HepG2 (cell line): ENCODE results near the gene CFAP46. TPM values are rescaled to one million over a fixed set of nuclear protein-coding genes. Genes with fewer than 3 reads are reported as not detected.

Experiments
- ASH2L ChIP-seq: fragments of 300-600, 200-600 bp; sonication (generic); IDR thresholded peaks from 2 replicates; pipeline ENCODE4 v1.7.0; 2017; ENCODE audit warnings: low read depth, mild to moderate bottlenecking, moderate library complexity, mixed read lengths, low read length; ENCODE audit not compliant: insufficient read length
- BRD4 ChIP-seq: sonication (generic); formaldehyde crosslinking; IDR thresholded peaks from 2 replicates; pipeline ENCODE4 v1.4.0; 2020; ENCODE audit warnings: missing genetic modification reagents
- KMT2A ChIP-seq: sonication (generic); formaldehyde crosslinking; IDR thresholded peaks from 2 replicates; pipeline ENCODE4 v1.4.0; 2020; ENCODE audit warnings: missing genetic modification reagents
- RELA ChIP-seq: sonication (generic); formaldehyde crosslinking; IDR thresholded peaks from 2 replicates; pipeline ENCODE4 v1.4.0; 2020; ENCODE audit warnings: missing genetic modification reagents
- STAT5B ChIP-seq: sonication (generic); formaldehyde crosslinking; IDR thresholded peaks from 2 replicates; pipeline ENCODE4 v1.4.0; 2020; ENCODE audit warnings: missing genetic modification reagents
- ZEB1 ChIP-seq: IDR thresholded peaks from 2 replicates; pipeline ENCODE4 v1.6.1; 2012; ENCODE audit warnings: mild to moderate bottlenecking, low read depth, inconsistent platforms; ENCODE audit not compliant: insufficient replicate concordance
- ZNF547 ChIP-seq: sonication (generic); formaldehyde crosslinking; IDR thresholded peaks from 2 replicates; pipeline ENCODE4 v1.5.1; 2020; ENCODE audit warnings: mild to moderate bottlenecking, missing genetic modification reagents
- ZNF558 ChIP-seq: sonication (generic); formaldehyde crosslinking; IDR thresholded peaks from 2 replicates; pipeline ENCODE4 v1.9.0; 2022; ENCODE audit warnings: mild to moderate bottlenecking, missing genetic modification reagents, borderline replicate concordance
- ZNF577 ChIP-seq: sonication (generic); formaldehyde crosslinking; IDR thresholded peaks from 2 replicates; pipeline ENCODE4 v1.4.0; 2020; ENCODE audit warnings: mild to moderate bottlenecking, low read depth, missing genetic modification reagents, borderline replicate concordance
- ZSCAN9 ChIP-seq: IDR thresholded peaks from 2 replicates; pipeline ENCODE4 v1.6.1; 2016; ENCODE audit warnings: borderline replicate concordance
- polyA plus RNA-seq, 8 experiments: library from polyadenylated mRNA; depleted of rRNA in 3 of 8; stranded (reverse) in 7 of 8; unstranded in 1 of 8; fragments of >200 nt; fragmentation: Illumina TruSeq in 4 of 8; extraction: Trizol in 4 of 8; gene quantifications; 2 replicates each; pipeline versions ENCODE4 v1.2.1 to v1.2.3, GENCODE V29; 2011 to 2016; ENCODE audit warnings: low read depth in 4 of 8, missing spikeins in 1 of 8, mixed read lengths in 1 of 8; ENCODE audit not compliant: insufficient read depth in 1 of 8
- total RNA-seq, 5 experiments: library from RNA; depleted of rRNA; stranded (reverse); fragments of >200 nt; fragmentation: Illumina TruSeq; extraction: Trizol; gene quantifications; 2 replicates each; pipeline ENCODE4 v1.2.3, GENCODE V29; 2016; ENCODE audit warnings: low read depth in 1 of 5
- TF ChIP-seq, protein P1 (sequence below), 2 experiments: sonication (generic) in 1 of 2; formaldehyde crosslinking in 1 of 2; IDR thresholded peaks; 2 replicates each; pipeline versions ENCODE4 v1.6.1 to v1.9.0; 2014 to 2022; ENCODE audit warnings: antibody characterized with exemption in 1 of 2, borderline replicate concordance in 1 of 2, inconsistent platforms in 1 of 2, low read depth in 1 of 2, missing genetic modification reagents in 1 of 2
- TF ChIP-seq, protein P2 (sequence below): IDR thresholded peaks from 2 replicates; pipeline ENCODE4 v1.6.1; 2016; ENCODE audit warnings: low read depth
- TF ChIP-seq, protein P3 (sequence below): sonication (generic); formaldehyde crosslinking; IDR thresholded peaks from 2 replicates; pipeline ENCODE4 v1.8.0; 2023; ENCODE audit warnings: mild to moderate bottlenecking, missing genetic modification reagents
- TF ChIP-seq, protein P4 (sequence below): sonication (generic); formaldehyde crosslinking; IDR thresholded peaks from 2 replicates; pipeline ENCODE4 v1.5.0; 2020; ENCODE audit warnings: missing genetic modification reagents

The CFAP46 gene
- total and polyA plus RNA-seq, 2 of the 13 experiments (the other 11 are each of a cell fraction or from before 2014, with no cell fraction given): 0.24 to 0.84 TPM

DNA sequence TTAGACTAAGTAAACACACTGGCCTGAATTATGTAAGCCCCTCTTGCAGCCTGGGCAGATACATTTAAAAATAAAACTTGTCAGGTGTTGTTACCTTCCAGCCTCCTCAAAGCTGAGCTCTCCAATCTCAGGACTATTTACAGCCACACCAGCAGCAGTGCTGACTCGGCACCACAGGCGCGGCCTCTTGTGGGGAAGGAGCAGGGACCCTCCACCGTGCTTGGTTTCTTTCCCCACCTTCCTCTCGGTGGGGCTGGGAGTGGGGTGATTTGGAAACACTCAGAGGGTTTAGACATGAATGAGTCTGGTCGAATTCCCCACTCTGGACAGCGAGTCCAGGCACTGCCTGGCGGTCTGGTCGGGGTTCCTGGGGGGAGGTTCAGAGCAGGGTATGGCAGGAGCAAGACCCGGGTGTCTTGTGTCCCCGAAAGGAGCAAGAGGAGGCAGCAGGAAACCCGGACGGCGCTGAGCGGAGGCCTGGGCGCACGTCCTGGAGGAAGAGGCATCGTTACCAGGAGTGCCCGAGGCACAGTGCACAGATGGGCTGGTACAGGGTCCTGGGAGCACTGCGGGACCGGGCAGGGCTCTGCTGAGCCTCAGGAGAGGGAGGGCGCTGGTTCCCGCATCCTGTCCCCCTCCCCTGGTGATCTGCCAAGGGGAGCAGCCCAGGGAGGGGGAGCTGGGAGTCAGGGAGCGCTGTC lies 29.2 kb upstream of the CFAP46 start (continued):
- TF ChIP-seq, protein P1, sequence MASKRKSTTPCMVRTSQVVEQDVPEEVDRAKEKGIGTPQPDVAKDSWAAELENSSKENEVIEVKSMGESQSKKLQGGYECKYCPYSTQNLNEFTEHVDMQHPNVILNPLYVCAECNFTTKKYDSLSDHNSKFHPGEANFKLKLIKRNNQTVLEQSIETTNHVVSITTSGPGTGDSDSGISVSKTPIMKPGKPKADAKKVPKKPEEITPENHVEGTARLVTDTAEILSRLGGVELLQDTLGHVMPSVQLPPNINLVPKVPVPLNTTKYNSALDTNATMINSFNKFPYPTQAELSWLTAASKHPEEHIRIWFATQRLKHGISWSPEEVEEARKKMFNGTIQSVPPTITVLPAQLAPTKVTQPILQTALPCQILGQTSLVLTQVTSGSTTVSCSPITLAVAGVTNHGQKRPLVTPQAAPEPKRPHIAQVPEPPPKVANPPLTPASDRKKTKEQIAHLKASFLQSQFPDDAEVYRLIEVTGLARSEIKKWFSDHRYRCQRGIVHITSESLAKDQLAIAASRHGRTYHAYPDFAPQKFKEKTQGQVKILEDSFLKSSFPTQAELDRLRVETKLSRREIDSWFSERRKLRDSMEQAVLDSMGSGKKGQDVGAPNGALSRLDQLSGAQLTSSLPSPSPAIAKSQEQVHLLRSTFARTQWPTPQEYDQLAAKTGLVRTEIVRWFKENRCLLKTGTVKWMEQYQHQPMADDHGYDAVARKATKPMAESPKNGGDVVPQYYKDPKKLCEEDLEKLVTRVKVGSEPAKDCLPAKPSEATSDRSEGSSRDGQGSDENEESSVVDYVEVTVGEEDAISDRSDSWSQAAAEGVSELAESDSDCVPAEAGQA (IDR thresholded peaks at IDR 0.05; ENCODE audit: low read depth): no peak
- TF ChIP-seq, protein P1 (CRISPR knock-in tag; IDR thresholded peaks at IDR 0.05; ENCODE audit: borderline replicate concordance): no peak
- TF ChIP-seq, protein P2, sequence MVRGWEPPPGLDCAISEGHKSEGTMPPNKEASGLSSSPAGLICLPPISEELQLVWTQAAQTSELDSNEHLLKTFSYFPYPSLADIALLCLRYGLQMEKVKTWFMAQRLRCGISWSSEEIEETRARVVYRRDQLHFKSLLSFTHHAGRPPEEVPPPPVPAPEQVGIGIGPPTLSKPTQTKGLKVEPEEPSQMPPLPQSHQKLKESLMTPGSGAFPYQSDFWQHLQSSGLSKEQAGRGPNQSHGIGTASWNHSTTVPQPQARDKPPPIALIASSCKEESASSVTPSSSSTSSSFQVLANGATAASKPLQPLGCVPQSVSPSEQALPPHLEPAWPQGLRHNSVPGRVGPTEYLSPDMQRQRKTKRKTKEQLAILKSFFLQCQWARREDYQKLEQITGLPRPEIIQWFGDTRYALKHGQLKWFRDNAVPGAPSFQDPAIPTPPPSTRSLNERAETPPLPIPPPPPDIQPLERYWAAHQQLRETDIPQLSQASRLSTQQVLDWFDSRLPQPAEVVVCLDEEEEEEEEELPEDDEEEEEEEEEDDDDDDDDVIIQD (CRISPR knock-in tag): no peak
- TF ChIP-seq ZEB1 (no peak), KMT2A (CRISPR knock-in tag) (no peak), ZNF577 (no peak), ASH2L (no peak), ZNF558 (CRISPR knock-in tag) (no peak), STAT5B (CRISPR knock-in tag) (no peak), BRD4 (no peak), ZSCAN9 (no peak), ZNF547 (no peak), RELA (no peak)
- TF ChIP-seq, protein P3, sequence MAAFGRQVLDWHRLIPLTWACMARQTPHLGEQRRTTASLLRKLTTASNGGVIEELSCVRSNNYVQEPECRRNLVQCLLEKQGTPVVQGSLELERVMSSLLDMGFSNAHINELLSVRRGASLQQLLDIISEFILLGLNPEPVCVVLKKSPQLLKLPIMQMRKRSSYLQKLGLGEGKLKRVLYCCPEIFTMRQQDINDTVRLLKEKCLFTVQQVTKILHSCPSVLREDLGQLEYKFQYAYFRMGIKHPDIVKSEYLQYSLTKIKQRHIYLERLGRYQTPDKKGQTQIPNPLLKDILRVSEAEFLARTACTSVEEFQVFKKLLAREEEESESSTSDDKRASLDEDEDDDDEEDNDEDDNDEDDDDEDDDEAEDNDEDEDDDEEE: no peak
- TF ChIP-seq, protein P4, sequence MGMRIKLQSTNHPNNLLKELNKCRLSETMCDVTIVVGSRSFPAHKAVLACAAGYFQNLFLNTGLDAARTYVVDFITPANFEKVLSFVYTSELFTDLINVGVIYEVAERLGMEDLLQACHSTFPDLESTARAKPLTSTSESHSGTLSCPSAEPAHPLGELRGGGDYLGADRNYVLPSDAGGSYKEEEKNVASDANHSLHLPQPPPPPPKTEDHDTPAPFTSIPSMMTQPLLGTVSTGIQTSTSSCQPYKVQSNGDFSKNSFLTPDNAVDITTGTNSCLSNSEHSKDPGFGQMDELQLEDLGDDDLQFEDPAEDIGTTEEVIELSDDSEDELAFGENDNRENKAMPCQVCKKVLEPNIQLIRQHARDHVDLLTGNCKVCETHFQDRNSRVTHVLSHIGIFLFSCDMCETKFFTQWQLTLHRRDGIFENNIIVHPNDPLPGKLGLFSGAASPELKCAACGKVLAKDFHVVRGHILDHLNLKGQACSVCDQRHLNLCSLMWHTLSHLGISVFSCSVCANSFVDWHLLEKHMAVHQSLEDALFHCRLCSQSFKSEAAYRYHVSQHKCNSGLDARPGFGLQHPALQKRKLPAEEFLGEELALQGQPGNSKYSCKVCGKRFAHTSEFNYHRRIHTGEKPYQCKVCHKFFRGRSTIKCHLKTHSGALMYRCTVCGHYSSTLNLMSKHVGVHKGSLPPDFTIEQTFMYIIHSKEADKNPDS: no peak
- TF ChIP-seq, all 625 proteins: peak for 0
